Left lung (tissue), 10 donors: ENCODE results near the gene ZCCHC17. TPM values are rescaled to one million over a fixed set of nuclear protein-coding genes. Genes with fewer than 3 reads are reported as not detected.

Experiments used
- ATAC-seq: fragments of 200-7000 bp; cut with Tn5 transposase; one replicate; pipeline ENCODE4 v1.9.1; 2020; ENCODE audit warnings: moderate library complexity
- DNase-seq, 4 donors: peaks; one replicate each; pipeline ENCODE4 v3.0.0-alpha.2; 2013 to 2020
- H3K27ac ChIP-seq, 2 donors: fragments of 200-600 bp; sonication (generic) in 1 of 2; one replicate each; pipeline versions ENCODE4 v1.5.0 to v1.8.0; 2020 to 2021
- H3K27me3 ChIP-seq, 2 donors: fragments of 200-600 bp; sonication (generic) in 1 of 2; one replicate each; pipeline versions ENCODE4 v1.5.0 to v1.8.0; 2020 to 2021
- H3K36me3 ChIP-seq, 2 donors: fragments of 200-600 bp; sonication (generic) in 1 of 2; one replicate each; pipeline versions ENCODE4 v1.5.0 to v1.8.0; 2020 to 2021
- H3K4me1 ChIP-seq, 2 donors: fragments of 200-600 bp; one replicate each; pipeline ENCODE4 v1.8.0; 2021
- H3K4me3 ChIP-seq, 2 donors: fragments of 200-600 bp; sonication (generic) in 1 of 2; one replicate each; pipeline versions ENCODE4 v1.5.0 to v1.8.0; 2020 to 2021; ENCODE audit warnings: mild to moderate bottlenecking in 1 of 2
- H3K9me3 ChIP-seq, 2 donors: fragments of 200-600 bp; sonication (generic) in 1 of 2; one replicate each; pipeline versions ENCODE4 v1.5.0 to v1.8.0; 2020 to 2021
- intact Hi-C, 2 donors: fragments of 100-400 bp; cut with DNase I; formaldehyde crosslinking; loops; one replicate each; pipeline versions ENCODE4 v1.11.2 to v1.14.2; 2022
- polyA plus RNA-seq, 6 donors: library from polyadenylated mRNA; unstranded; fragments of 120-200 nt; gene quantifications; one replicate each; pipeline ENCODE4 v1.2.1, GENCODE V29; 2013; ENCODE audit not compliant: insufficient read length in 6 of 6
- total RNA-seq, 2 donors: library from RNA; stranded (reverse); fragmentation: NEBNext Ultra II Directional; extraction: Animal tissue kit (Norgen Biotek cat#: 25700); gene quantifications; one replicate each; pipeline ENCODE4 v1.2.1, GENCODE V29; 2021
- TF ChIP-seq, protein P1 (sequence below), 2 donors: fragments of 200-600 bp; sonication (generic) in 1 of 2; IDR thresholded peaks; one replicate each; pipeline versions ENCODE4 v1.5.0 to v1.8.0; 2021; ENCODE audit warnings: antibody characterized with exemption in 2 of 2
- donor health status: DM: no; HTN: yes; CAD: no.
- donor health status: DM: no; HTN: no; CAD: no.

Gene ZCCHC17
- total and polyA plus RNA-seq, 8 donors, result 20.1 to 51.7 (median 43.8) TPM

GRCh38 chr1:31364561-31365250 is 67.9 kb downstream of the ZCCHC17 start:
- no peak overlapping the region for H3K4me3 ChIP-seq
- no peak overlapping the region for H3K27ac ChIP-seq
- no peaks in the 10 kb centered on the region for H3K9me3 ChIP-seq
- DNase-seq (no peak), ATAC-seq (no peak)
- H3K36me3 ChIP-seq, result peaks cover 0 to 62% of the 10 kb centered on the region in 2 donors
- H3K4me1 ChIP-seq, result no peaks in the 10 kb centered on the region
- no peaks in the 10 kb centered on the region for H3K27me3 ChIP-seq
- TF ChIP-seq, protein P1, sequence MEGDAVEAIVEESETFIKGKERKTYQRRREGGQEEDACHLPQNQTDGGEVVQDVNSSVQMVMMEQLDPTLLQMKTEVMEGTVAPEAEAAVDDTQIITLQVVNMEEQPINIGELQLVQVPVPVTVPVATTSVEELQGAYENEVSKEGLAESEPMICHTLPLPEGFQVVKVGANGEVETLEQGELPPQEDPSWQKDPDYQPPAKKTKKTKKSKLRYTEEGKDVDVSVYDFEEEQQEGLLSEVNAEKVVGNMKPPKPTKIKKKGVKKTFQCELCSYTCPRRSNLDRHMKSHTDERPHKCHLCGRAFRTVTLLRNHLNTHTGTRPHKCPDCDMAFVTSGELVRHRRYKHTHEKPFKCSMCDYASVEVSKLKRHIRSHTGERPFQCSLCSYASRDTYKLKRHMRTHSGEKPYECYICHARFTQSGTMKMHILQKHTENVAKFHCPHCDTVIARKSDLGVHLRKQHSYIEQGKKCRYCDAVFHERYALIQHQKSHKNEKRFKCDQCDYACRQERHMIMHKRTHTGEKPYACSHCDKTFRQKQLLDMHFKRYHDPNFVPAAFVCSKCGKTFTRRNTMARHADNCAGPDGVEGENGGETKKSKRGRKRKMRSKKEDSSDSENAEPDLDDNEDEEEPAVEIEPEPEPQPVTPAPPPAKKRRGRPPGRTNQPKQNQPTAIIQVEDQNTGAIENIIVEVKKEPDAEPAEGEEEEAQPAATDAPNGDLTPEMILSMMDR (IDR thresholded peaks at IDR 0.05), result no peak
- intact Hi-C loops, result no loop called here

DNA sequence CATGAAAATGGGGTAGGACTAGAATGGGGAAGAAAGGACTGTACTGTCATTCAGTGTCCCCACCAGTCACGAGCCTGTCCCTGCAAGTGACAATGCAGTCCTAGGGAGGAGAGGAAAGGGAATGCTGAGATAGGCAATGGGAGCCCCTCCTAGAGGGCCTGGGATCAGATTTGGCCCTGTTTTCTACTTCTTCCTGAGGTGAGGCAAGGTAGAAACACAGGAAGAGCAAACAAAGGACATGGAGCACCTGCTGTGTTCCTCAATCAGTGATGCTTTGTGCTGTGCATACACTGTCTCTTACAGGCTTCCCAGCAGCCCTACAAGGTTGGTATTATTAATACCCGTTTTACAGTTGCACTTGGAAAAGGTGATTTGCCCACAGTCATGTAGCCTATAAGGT is 70.0 kb downstream of the ZCCHC17 start:
- no peaks in the 10 kb centered on the region for H3K9me3 ChIP-seq
- ATAC-seq, result no peak
- intact Hi-C loops, result no loop called here
- no peak overlapping the region for H3K4me3 ChIP-seq
- DNase-seq, result no peak
- peaks cover 0 to 46% of the 10 kb centered on the region in 2 donors for H3K36me3 ChIP-seq
- no peaks in the 10 kb centered on the region for H3K4me1 ChIP-seq
- no peak overlapping the region for H3K27ac ChIP-seq
- no peaks in the 10 kb centered on the region for H3K27me3 ChIP-seq
- TF ChIP-seq, protein P1 (IDR thresholded peaks at IDR 0.05), result no peak

- intact Hi-C loops, result no loop called here
- ATAC-seq (peak; percentile 53), DNase-seq (no peak)
- Histone ChIP-seq H3K9me3 (no peaks in the 10 kb centered on the region), H3K36me3 (peaks cover 0 to 34% of the 10 kb centered on the region in 2 donors), H3K27ac (no peak overlapping the region), H3K27me3 (peaks cover 0 to 11% of the 10 kb centered on the region in 2 donors), H3K4me1 (peaks cover 12 to 13% of the 10 kb centered on the region in 2 donors), H3K4me3 (no peak overlapping the region)
- TF ChIP-seq, protein P1 (IDR thresholded peaks at IDR 0.05), result no peak
Observed at GRCh38 chr1:31368611-31369107, 71.8 kb downstream of the ZCCHC17 start.

GRCh38 chr1:31370021-31370420 is 73.2 kb downstream of the ZCCHC17 start:
- Histone ChIP-seq H3K4me3 (no peak overlapping the region), H3K36me3 (peaks cover 0 to 20% of the 10 kb centered on the region in 2 donors), H3K4me1 (peaks cover 16 to 24% of the 10 kb centered on the region in 2 donors), H3K27me3 (peaks cover 0 to 13% of the 10 kb centered on the region in 2 donors), H3K9me3 (no peaks in the 10 kb centered on the region), H3K27ac (no peak overlapping the region)
- TF ChIP-seq, protein P1 (IDR thresholded peaks at IDR 0.05), result no peak
- intact Hi-C loops, result no loop called here
- ATAC-seq, result no peak
- DNase-seq, result no peak

DNA sequence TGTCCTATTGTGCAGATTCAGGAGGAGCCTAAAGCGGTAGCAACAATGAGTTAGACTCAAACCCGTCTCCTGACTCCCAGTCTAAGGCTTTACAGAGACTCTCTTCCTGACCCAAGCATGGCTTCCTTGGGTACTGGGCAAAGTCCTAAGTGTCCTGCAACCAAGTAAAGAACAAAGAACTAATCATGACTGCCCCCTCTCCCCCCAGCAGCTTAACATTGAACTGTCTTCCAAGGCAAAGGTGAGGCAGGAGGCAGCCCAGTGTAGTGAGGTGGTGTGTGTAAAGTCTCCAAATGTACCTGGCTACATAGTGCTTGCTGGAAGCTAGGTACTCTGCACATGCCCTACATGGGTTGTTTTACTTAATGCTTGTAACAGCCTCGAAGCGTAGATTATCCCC is 73.7 kb downstream of the ZCCHC17 start:
- peaks cover 0 to 15% of the 10 kb centered on the region in 2 donors for H3K36me3 ChIP-seq
- no peak for DNase-seq
- H3K27me3 ChIP-seq, result peaks cover 0 to 13% of the 10 kb centered on the region in 2 donors
- no peak for ATAC-seq
- H3K27ac ChIP-seq, result no peak overlapping the region
- H3K9me3 ChIP-seq, result no peaks in the 10 kb centered on the region
- H3K4me3 ChIP-seq, result no peak overlapping the region
- intact Hi-C loops, result no loop called here
- TF ChIP-seq, protein P1 (IDR thresholded peaks at IDR 0.05), result no peak
- peaks cover 16 to 24% of the 10 kb centered on the region in 2 donors for H3K4me1 ChIP-seq
